ENCODE data around the gene OIP5.
A peak's percentile ranks its signal among the peaks of the same experiment; 100 is the strongest.

Gene OIP5

GRCh38 chr15:41332194-41333025 is at the start of gene OIP5, which contains the start of gene NUSAP1:
Gene OIP5, minus strand, starts transcription at chr15:41332591. Its CDS starts 30 bp downstream, at chr15:41332561.
Gene NUSAP1, plus strand, starts transcription at chr15:41332881. Its CDS starts 77 bp downstream, at chr15:41332958.
- H3K4me3 ChIP-seq (replicated peaks; ENCODE audit: low read depth, low read length): peak within 1 kb of the TSS; percentile 97
- TF ChIP-seq, protein P1, sequence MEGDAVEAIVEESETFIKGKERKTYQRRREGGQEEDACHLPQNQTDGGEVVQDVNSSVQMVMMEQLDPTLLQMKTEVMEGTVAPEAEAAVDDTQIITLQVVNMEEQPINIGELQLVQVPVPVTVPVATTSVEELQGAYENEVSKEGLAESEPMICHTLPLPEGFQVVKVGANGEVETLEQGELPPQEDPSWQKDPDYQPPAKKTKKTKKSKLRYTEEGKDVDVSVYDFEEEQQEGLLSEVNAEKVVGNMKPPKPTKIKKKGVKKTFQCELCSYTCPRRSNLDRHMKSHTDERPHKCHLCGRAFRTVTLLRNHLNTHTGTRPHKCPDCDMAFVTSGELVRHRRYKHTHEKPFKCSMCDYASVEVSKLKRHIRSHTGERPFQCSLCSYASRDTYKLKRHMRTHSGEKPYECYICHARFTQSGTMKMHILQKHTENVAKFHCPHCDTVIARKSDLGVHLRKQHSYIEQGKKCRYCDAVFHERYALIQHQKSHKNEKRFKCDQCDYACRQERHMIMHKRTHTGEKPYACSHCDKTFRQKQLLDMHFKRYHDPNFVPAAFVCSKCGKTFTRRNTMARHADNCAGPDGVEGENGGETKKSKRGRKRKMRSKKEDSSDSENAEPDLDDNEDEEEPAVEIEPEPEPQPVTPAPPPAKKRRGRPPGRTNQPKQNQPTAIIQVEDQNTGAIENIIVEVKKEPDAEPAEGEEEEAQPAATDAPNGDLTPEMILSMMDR (IDR thresholded peaks at IDR 0.05; ENCODE audit: low read length, missing control alignments): no peak
- DNase-seq (ENCODE audit: low read depth): peak; percentile 100

DNA sequence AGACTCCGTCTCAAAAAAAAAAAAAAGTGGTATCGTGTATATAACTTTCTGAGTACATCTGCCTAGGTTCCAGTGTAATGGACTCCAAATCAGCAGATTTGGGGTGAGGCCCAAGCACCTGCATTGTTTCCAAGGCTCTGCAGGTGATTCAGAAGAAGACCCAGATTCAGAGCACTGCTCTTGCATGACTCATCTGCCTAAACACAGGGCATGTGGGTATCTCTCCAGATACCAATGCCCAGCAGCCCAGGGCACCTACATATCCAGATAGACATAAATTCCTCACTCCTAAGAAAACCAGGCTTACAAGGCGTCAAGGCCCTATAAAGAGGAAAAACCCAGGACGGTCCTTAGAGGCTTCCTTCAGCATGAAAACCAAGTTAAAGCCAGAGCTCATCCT is 45.6 kb upstream of the OIP5 start:
- TF ChIP-seq, protein P1 (IDR thresholded peaks at IDR 0.05; ENCODE audit: low read length, missing control alignments): no peak
- H3K4me3 ChIP-seq (replicated peaks; ENCODE audit: low read depth, low read length): no peak overlapping the region
- DNase-seq (ENCODE audit: low read depth): no peak

DNA sequence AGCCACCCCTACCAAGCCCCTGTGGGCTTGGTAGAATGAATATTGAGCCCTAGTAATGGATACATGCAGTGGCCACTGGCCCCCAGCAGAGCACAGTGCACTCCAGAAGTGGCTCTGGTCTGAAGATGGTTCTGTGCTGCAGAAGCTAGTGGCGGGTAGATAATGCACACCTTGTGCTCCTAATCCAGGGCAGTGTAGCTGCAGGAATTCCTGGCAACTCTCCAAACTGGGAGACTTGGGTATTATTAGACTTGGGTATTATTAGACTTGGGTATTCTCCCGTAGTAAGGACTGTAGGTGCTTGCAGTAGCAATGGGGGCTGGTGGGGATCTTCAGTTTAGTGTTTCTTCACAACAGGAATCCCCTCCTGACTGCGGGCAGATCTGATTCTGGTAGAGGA is 35.0 kb upstream of the OIP5 start:
- no peak for DNase-seq (ENCODE audit: low read depth)
- H3K4me3 ChIP-seq (replicated peaks; ENCODE audit: low read depth, low read length): no peak overlapping the region
- TF ChIP-seq, protein P1 (IDR thresholded peaks at IDR 0.05; ENCODE audit: low read length, missing control alignments): no peak

GRCh38 chr15:41354371-41354770 is 22.0 kb upstream of the OIP5 start:
- no peak for DNase-seq (ENCODE audit: low read depth)
- no peak overlapping the region for H3K4me3 ChIP-seq (replicated peaks; ENCODE audit: low read depth, low read length)
- TF ChIP-seq, protein P1 (IDR thresholded peaks at IDR 0.05; ENCODE audit: low read length, missing control alignments): no peak

DNA sequence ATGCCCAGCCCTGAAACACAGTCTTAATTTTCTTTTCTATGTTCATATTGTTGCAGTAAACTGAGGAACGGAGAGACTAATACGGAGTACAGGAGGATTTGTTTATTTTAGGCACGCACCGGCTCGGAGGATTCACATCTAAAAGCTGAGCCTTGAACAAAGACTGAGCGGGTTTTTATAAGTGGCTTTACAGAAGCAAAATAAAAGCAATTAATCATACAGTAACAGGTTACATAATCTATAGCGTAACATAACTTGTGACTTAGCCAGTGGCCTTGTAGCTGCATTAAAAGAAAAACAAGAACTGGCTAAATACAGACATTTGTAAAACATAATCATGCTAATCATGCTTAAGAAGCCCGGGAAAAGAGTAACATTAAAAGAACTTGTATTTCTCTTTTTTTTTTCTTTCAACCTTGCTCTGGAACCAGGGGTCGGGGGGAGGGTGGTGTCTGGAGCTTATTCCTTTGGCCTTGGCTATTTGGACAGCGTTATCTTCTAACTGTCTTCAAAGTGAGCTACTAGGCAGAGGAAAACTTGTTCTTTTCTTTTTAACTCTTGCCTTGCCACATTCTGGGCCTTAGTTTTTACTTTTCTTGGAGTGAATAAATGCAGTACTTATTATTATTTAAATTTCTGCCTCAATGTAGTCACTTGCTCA is 17.8 kb upstream of the OIP5 start:
- DNase-seq (ENCODE audit: low read depth): no peak
- TF ChIP-seq, protein P1 (IDR thresholded peaks at IDR 0.05; ENCODE audit: low read length, missing control alignments): no peak
- no peak overlapping the region for H3K4me3 ChIP-seq (replicated peaks; ENCODE audit: low read depth, low read length)

- H3K4me3 ChIP-seq (replicated peaks; ENCODE audit: low read depth, low read length): no peak overlapping the region
- TF ChIP-seq, protein P1 (IDR thresholded peaks at IDR 0.05; ENCODE audit: low read length, missing control alignments): no peak
- DNase-seq (ENCODE audit: low read depth): no peak
Observed at GRCh38 chr15:41347236-41347635, 14.8 kb upstream of the OIP5 start.

Measured in fibroblast of pulmonary artery (primary cell).